ENCODE measurements around the gene CTSS.
"Not testable (repeated sequence)": the region's sequence is repeated elsewhere in the genome, so short reads cannot be mapped to it uniquely, and the experiment has no call there.

Gene CTSS

DNA sequence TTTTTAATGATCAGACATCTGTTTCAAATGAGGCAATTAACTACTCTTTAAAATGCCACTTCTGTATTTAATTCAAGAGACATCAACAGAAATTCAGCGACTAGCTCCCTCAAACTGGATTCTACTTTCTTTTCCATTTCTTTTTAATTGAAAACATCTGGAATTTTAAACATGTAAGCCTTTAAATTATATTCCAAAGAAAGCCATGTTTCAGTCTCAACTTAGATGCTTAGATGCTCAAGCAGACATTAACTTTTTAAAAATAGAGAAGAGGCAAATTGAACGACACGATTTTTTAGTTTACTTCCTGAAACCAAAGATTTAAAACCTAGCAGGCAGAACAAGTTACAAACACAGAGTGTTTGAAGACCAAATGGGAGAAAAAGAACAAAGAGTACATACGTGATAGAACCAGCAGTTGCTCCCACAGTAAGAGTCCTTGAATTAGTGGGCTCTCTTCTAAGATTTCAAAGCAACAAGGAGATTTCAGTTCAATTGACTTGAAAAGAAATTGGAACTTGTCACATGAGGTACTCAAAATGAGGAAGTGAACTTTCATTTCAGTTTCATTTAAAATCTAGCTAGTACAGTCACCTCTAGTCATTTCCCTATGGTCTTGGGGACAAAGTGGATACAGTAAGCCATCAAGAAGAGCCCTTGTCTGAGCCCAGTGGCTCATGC, at the start of gene CTSS:
Gene CTSS (minus strand): TSS at position 483 of the 681 bp plus-strand sequence. CDS start 1,015 bp downstream, outside the sequence.
- peak; percentile 50 for DNase-seq (ENCODE audit: low read depth)

DNA sequence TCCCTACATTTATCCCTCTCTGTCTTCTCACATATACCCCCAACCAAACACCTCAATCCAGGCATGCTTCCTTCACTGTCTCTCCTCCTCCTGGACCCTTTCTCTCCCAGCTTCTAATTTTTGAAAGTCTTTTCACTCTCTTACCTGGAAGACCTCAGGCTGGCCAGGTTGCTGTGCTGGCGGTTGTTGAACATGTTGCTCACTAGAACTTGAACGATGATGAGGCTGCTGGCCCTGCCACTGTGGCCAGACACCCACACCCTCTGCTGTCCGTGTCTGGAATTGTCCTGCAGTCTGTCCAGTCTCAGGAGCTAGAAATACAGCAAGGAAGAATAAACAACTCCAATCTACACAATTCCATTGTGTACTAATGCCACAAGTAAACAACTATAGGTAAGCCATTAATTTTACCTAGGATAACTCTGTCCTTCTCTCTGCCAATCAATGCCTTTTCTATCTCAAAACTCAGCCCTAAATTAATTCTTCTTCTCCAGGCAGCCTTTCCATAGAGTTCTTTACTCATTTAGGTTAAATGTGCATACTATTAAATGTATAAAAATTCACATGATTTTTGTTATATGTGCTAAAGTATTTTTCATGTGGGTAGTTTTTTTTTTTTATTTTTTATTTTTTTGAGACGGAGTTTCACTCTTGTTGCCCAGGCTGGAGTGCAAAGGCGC, 47.6 kb upstream of the CTSS start:
- DNase-seq (ENCODE audit: low read depth), result peak; percentile 77

DNA sequence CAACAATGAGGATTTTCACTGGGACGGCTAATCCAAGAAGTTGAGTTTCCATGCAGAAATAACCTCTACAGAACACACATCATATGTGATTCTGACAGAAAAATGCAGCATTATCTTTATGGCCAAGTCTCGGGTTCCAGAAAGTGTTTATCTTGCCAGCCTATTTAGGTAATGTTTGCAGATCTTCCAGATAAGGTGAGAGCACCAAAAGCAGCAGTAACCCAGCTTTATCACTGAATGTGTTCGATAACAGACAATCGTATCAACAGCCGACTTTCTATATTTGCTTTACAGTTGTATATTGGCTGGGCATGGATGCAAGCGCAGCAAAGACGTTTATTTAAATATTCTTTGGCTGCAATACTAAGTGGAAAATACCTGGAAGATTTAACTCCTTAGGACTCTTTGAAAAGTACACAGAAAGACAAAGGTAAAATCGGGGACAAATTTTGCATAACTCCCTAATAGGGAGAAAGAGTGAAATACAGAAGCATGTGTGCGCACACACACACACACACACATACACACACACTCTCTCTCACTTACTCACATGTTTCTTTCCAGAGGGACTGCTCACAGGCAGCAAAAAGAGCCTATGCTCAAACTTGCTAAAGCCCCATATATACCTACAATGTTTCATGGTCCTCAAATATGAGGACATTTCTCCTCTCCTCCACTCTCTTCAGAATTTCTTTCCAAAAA, 45.5 kb upstream of the CTSS start:
- no peak for DNase-seq (ENCODE audit: low read depth)

DNA sequence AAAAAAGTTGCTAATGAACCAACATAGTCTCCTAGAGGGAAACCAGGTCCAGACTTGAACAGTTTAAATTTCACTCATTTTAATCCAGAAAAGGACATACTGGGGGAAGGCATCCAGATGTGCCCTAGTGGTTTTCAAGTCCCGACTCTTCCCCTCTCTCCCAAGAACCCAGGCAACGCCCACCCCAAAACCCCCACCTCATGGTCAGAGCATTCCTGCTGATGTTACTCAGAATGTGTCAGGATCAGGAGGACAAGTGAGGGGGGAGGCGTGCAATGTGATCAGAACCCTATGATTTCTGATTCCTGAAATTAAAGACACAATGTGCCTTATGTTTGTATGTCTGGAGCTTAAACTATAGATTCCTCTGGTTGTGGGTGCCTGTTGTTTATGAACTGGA, 44.1 kb upstream of the CTSS start:
- DNase-seq (ENCODE audit: low read depth), result peak; percentile 83

DNA sequence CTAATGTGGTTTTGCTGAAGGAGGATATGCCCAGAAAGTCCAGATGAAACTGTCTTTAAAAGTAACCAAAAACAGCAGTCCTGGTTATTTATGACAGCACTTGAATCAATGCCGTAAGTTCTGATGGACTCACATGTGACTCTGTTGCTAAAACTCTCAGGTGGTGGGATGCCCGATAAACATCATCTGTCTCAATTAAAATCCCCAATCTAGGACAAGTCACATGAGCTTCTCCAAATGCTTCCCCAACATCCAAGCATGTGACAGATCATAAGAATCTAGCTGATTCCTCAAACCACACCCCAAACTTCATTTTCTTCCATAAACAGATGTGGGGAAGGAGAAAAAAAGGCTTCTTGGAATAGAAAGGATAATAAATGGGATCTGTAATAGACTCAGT, 43.3 kb upstream of the CTSS start:
- peak; percentile 21 for DNase-seq (ENCODE audit: low read depth)

DNA sequence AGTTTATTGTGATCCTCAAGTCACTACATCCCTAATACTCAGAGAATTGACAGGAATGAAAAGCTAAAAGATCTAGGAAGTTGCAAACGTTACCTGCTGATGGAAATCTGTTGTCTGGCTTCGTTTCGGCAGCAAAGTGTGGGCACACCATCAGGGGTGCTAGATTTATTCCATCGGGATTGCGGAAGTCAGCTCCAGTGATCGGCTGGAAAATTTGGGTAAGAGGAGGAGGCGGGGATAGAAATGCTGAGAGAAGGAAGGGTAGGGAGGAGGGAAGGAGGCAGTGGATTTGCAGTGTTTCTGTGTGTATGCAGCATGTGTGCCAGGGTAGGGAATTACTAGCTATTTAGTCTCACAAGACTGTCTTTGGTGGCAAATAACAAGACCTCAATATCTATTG, 42.5 kb upstream of the CTSS start, which contains the start of gene CTSK:
Gene CTSK (minus strand): TSS at position 140 of the 400 bp plus-strand sequence. CDS start 1,455 bp downstream, outside the sequence.
- DNase-seq (ENCODE audit: low read depth), result peak; percentile 25

DNA sequence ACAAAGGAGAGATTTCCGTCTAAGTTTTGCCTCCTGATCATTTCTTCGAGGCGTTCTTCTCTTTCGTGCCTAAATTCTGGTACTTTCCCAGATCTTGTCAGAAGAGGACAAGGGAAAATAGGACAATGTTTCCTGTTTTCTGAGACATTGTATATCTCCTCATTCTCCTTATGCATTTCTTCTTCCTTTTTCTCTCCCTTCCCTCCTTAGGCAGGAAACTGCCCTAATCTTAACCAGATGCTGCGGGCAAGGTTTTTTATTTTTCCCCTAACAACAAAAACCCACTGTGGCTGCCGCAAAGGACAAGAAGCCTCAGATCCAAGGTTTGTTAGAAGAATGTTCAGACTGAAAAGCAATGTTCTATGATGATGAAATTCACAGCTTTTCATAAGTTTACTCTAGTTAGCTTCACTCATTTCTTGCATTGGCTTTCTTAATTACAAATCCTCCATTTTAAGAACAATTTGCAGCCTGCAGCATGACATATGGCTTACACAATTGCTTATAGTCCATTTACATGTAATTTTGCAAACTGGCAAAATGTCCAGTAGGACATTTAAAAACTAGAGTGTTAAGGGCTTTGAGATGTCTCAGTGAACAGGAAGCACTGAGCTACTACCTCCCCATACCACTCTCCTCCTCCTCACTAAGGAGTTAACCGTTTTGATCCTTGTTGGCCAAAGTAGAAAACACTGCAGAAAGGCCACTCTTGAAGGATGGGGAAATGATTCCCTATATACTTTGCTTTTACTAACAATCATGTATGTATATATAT, 41.9 kb upstream of the CTSS start:
- DNase-seq (ENCODE audit: low read depth), result peak; percentile 15

DNA sequence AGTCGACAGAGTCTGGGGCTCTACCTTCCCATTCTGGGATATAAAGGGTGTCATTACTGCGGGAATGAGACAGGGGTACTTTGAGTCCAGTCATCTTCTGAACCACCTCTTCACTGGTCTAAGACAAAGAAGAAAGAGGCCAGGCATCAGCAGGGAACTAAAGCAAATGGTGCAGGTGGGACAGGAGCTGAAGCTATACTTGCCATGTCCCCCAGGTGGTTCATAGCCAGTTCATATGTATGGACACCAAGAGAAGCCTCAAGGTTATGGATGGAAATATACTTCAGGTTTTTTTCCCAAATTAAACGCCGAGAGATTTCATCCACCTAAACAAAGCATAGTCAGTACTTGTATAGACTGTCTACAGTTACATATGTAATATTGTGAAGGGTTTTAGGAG, 40.3 kb upstream of the CTSS start:
- DNase-seq (ENCODE audit: low read depth), result no peak

DNA sequence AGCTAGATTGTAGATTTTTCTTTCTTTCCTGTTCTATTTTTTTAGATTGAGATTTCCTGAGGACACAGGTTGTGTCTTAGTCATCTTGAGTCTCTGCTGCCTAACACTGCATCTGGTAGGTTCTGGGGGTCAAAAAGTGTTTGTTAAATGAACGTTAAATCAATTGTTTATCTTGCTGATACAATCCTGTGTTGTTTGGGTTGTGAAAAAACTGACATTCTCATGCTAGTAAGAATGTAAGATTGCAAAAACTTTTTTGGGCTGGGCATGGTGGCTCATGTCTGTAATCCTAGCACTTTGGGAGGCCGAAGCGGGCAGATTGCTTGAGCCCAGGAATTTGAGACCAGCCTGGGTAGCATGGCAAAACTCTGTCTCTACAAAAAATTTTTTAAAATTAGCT, 39.1 kb upstream of the CTSS start:
- DNase-seq (ENCODE audit: low read depth), result no peak

DNA sequence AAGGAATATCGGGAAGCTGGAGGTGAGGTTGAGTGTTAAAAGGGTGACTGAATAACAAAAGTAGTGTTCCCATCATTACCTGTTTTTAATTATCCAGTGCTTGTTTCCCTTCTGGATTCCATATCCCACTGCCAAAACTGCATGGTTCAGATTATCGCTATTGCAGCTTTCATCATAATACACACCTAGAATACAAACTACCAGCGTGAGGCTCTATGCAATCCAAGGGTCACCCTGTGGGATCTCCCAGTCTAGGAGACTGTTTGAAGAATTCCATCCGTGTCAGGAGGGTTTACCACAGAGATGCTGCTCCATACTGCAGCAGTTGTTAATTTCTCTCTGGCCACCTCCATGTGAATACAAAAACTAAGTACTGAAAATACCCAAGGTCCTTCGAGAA, 33.5 kb upstream of the CTSS start:
- DNase-seq (ENCODE audit: low read depth), result no peak

DNA sequence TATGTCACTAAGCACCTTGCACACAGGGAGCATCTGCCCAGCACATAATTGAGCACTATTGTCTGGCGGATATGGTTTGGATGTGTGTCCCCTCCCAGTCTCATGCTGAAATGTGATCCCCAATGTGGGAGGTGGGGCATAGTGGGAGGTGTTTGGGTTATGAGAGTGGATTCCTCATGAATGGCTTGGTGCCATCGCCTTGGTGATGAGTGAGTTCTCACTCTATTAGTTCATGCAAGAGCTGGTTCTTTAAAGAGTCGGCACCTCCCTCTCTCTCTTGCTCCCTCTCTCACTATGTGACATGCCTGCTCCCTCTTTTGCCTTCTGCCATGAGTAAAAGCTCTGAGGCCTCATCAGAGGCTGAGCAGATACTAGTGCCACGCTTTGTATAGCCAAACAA, 32.9 kb upstream of the CTSS start:
- no peak for DNase-seq (ENCODE audit: low read depth)

DNA sequence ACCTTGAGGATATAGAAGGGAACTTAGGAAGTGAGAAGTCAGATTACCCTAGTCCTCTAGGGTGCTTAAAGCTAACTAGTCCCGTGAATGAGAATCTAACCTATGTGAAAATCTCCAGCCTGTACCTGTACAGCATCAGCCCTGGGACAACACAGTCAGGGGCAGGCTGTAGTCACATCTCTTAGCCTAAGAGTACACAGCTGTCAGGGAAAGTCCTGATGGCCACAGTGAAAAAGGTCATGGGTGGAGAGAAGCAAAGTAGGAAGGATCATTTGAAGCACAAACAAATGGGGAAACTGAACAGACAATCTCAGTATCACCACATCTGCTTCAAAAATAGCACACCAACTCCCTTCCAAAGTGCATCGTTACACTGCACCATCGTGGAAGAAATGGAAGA, 30.8 kb upstream of the CTSS start:
- no peak for DNase-seq (ENCODE audit: low read depth)

DNA sequence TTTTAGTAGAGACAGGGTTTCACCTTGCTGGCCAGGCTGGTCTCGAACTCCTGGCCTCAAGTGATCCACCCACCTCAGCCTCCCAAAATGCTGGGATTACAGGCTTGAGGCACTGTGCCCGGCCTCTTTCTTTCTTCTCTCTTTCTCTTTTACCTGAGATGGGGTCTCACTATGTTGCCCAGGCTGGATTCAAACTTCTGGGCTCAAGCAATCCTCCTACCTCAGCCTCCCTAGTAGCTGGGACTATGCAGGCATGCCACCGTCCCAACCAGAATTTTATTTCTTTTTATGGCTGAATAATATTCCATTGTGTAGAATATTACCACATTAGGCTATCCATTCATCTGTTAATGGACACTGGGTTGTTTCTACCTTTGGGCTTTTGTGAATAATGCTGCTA, 28.2 kb upstream of the CTSS start:
- not testable (repeated sequence) for DNase-seq (ENCODE audit: low read depth)

DNA sequence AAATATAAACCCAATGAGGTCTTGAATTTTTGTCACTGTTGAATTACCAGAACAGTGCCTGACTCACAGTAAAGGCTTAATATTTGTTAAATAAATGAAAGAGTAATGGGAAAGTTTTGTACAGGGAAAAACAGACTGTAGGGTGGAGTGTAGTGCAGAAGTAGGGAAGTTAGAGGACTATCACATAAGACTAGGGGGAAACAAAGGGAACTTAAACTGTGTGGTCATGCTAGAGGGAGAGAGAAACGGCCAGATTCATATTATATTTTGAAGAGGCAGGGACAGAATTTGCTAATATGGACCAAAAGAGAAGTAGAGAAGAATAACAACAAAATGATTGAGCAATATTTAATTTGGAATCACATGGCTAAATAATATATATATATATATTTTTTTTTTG, 27.6 kb upstream of the CTSS start:
- no peak for DNase-seq (ENCODE audit: low read depth)

DNA sequence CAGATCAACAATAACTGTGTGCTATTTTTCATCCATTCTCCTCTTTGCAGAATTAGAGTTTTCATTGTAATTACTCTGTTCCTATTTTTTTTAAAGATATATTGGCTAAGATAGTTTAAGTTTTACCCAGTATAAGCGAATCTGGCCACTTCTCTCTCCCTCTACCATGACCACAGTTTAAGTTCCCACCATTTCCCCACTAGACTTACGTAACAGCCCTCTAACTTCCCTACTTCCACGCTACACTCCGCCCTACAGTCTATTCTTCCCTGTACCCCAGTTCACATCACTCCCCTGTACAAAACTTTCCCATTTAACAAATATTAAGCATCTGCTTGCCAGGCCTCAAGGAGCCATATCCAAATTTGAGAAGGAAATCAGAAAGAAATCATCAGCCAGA, 26.0 kb upstream of the CTSS start:
- DNase-seq (ENCODE audit: low read depth), result no peak

DNA sequence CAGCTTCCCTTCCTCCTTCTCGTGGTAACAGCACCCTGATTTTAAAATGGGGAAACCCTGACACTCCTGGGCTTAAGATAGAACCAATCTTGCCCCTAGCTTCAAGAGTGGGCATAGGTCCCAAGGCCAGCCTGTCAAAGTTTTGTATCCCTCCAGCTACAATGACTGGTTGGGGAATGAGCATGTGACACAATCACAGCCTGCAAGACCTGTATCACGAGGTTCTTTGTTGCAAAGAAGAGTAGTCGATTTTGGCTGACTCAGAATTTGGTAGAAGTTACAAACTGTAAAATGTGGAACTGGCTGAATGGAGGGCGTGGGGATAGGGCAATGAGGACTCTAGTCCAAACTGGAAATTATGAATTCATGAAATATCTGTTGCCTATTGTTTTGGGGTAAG, 23.8 kb upstream of the CTSS start:
- no peak for DNase-seq (ENCODE audit: low read depth)

DNA sequence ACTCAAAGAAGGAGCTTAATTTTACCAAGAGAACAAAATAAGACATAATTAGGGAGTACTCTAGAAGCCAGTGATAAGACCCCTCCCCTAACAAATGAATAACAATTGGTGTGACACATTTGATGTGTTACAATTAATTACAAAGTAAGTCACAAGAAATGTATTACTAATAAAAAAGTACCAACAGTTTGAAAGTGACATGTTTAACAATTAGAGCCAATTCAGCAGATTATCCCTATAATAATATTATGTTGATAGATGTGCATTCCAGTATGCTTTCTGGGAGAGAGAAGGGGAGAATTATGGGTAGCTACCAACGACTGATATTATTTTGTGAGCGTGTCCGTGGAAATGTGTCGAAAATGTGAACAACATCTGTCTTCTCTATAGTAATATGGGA, 23.4 kb upstream of the CTSS start:
- no peak for DNase-seq (ENCODE audit: low read depth)

DNA sequence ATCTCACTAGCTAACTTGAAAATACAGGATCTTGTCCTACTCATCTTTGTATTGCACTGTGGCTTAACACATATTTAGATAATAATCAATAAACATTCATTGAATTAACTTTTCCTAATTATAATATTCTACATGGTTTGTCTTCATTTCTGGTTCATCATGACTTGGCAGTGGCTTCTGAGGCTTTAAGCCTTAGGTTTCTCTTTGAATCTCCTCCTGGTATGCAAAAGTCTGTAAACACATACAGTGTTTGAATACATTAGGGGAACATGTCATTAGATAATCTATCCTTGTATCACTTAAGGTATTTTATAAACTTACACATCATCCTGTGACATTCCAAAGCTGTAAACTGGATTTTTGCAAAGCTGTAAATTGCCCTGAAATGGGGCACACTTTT, 21.9 kb upstream of the CTSS start:
- no peak for DNase-seq (ENCODE audit: low read depth)

DNA sequence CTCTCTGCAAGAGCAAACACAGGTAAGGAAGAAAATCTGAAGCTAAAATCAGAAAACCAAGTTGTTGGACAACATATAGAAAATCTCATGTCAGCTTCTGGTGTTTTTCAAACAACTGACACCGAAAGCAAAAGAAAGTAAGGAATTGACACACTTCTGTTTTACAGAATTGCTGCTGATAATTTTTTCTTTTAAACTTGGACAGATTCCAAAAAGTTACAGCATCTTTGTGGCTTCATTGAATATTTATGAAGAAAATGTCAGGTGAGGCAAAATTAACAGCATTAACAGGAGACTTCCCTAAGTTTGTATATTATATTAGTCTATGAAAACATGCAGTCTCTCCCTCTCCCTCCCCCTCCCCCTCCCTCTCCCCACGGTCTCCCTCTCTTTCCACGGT, 14.9 kb upstream of the CTSS start:
- DNase-seq (ENCODE audit: low read depth), result no peak

DNA sequence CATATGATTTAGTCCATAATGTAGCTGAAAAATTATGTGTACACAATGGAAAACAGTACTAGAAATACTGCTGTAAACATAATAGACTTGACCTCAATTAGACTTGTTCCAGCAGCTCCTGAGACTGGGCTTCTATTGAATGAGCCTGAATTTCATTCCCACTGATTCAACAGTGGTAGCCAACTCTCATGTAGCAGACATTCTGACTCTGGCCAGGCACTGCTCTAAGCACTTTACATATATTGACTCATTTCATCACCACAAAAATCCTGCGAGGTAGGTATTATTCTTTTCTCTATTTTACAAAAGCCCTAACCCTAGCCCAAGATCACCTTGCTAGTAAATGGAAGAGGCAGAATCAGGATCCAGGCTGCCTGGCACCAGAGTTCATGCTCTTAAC, 12.8 kb upstream of the CTSS start:
- DNase-seq (ENCODE audit: low read depth), result peak; percentile 37

DNA sequence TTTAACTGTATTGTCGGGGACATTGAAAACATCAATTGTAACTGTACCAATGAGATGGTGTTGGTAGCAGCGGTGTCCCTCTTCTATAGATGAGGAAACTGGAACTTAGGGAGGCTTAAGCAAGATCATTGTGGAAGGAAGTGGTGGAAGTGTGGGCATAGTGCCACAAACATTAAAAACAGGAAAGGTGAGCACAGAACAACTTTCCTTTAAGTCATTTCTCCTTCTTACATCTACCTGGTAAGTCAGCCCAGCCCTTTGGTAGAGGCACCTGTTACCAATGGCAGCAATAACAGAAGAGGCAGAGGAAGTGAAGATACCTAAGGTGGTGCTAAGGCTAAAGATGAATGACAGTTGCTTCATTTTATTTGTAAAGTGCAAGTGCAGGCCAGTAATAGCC, 12.0 kb upstream of the CTSS start:
- no peak for DNase-seq (ENCODE audit: low read depth)

DNA sequence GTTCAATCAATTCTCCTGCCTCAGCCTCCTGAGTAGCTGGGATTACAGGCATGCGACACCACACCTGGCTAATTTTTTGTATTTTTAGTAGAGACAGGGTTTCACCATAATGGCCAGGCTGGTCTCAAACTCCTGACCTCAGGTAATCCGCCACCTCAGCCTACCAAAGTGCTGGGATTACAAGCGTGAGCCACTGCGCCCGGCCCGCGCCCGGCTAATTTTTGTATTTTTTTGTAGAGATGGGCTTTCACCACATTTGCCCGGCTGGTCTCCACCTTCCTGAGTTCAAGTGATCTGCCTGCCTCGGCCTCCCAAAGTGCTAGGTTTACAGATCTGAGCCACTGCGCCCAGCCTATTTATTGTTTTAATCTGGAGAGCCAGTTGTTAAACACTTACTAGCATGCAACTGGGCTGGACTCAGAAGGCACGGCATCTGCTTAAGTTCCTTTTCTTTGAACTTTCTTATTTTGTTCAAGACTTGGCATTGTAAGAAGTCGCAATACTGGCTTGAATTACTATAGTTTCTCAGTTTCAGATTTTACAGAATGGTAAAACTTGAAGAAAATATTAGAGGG, 10.4 kb upstream of the CTSS start:
- not testable (repeated sequence) for DNase-seq (ENCODE audit: low read depth)

Measured in ELR (cell line).